Thyroid gland (tissue), 4 donors: Measurements from ENCODE around the gene UBL5.

ENCODE experiments used
- CTCF ChIP-seq, 6 experiments: fragments of 200-600 bp in 3 of 6; fragments of 450-650 bp in 3 of 6; sonication (generic) in 3 of 6; IDR thresholded peaks; one replicate each; pipeline ENCODE4 v1.5.1; 2016 to 2019; ENCODE audit warnings: antibody characterized with exemption in 6 of 6, mild to moderate bottlenecking in 2 of 6, inconsistent platforms in 1 of 6, moderate library complexity in 1 of 6
- POLR2A ChIP-seq, 2 donors: fragments of 450-650 bp; IDR thresholded peaks; one replicate each; pipeline ENCODE4 v1.6.1; 2017; ENCODE audit warnings: antibody characterized with exemption in 2 of 2, mild to moderate bottlenecking in 2 of 2, moderate library complexity in 1 of 2

GRCh38 chr19:9808855-9809824 lies 18.6 kb upstream of the UBL5 start:
- no peak for TF ChIP-seq CTCF (IDR thresholded peaks at IDR 0.05)
- TF ChIP-seq POLR2A (IDR thresholded peaks at IDR 0.05), result no peak
